Measurements from ENCODE around the gene GLCE.
"Not testable (repeated sequence)": the region's sequence is repeated elsewhere in the genome, so short reads cannot be mapped to it uniquely, and the experiment has no call there.

Gene GLCE

GRCh38 chr15:69161079-69161877 is 843 bp downstream of the GLCE start:
- DNase-seq, result peak; percentile 19

GRCh38 chr15:69161878-69162213 is 1.4 kb downstream of the GLCE start:
- no peak for DNase-seq

GRCh38 chr15:69163141-69163669 is 2.8 kb downstream of the GLCE start:
- no peak for DNase-seq

GRCh38 chr15:69164807-69165636 is 4.6 kb downstream of the GLCE start:
- DNase-seq, result no peak

GRCh38 chr15:69165637-69166025 is 5.2 kb downstream of the GLCE start:
- DNase-seq, result no peak

- no peak for DNase-seq
Observed at GRCh38 chr15:69167218-69167846, 6.9 kb downstream of the GLCE start.

GRCh38 chr15:69168361-69168760 is 7.9 kb downstream of the GLCE start:
- DNase-seq, result not testable (repeated sequence)

GRCh38 chr15:69169540-69169939 is 9.1 kb downstream of the GLCE start:
- DNase-seq, result not testable (repeated sequence)

GRCh38 chr15:69170597-69170996 is 10.2 kb downstream of the GLCE start:
- DNase-seq, result no peak

GRCh38 chr15:69172847-69173246 is 12.4 kb downstream of the GLCE start:
- DNase-seq, result no peak

GRCh38 chr15:69175536-69175935 is 15.1 kb downstream of the GLCE start:
- no peak for DNase-seq

GRCh38 chr15:69181424-69181823 is 21.0 kb downstream of the GLCE start:
- DNase-seq, result no peak

GRCh38 chr15:69185216-69185615 is 24.8 kb downstream of the GLCE start:
- DNase-seq, result no peak

- no peak for DNase-seq
Observed at GRCh38 chr15:69185706-69186105, 25.3 kb downstream of the GLCE start.

GRCh38 chr15:69189157-69189556 is 28.7 kb downstream of the GLCE start:
- DNase-seq, result no peak

GRCh38 chr15:69190091-69190490 is 29.7 kb downstream of the GLCE start:
- no peak for DNase-seq

GRCh38 chr15:69190504-69190903 is 30.1 kb downstream of the GLCE start:
- DNase-seq, result no peak

- no peak for DNase-seq
Observed at GRCh38 chr15:69194025-69194827, 33.8 kb downstream of the GLCE start.

- no peak for DNase-seq
Observed at GRCh38 chr15:69194854-69195253, 34.4 kb downstream of the GLCE start.

GRCh38 chr15:69200832-69201745 is 40.7 kb downstream of the GLCE start:
- DNase-seq, result no peak

- DNase-seq, result no peak
Observed at GRCh38 chr15:69206079-69206478, 45.6 kb downstream of the GLCE start.
